Measurements from ENCODE around the gene UBN2. TPM values are rescaled to one million over a fixed set of nuclear protein-coding genes. Genes with fewer than 3 reads are reported as not detected.

The UBN2 gene
- total and polyA plus RNA-seq, 10 of the 15 experiments (the other 5 are each of a cell fraction or from before 2014, with no cell fraction given) = 0.27 to 8.5 (median 2.5) TPM

GRCh38 chr7:139339698-139340036, 108.6 kb downstream of the UBN2 start (continued):
- peak; percentile 23 for TF ChIP-seq SKIL (IDR thresholded peaks at IDR 0.05; ENCODE audit: low read depth, poor library complexity, severe bottlenecking)

GRCh38 chr7:139340037-139340807, 109.2 kb downstream of the UBN2 start:
- peak overlapping the region; percentile 59 for H2AFZ ChIP-seq (ENCODE audit: control insufficient read depth, low read depth, low read length)
- ChIA-PET SMC1A (ENCODE audit: uncharacterized antibody, unreplicated experiment) (interaction anchor here (0.6 to 2.2 kb wide), 3 partner anchors 11 to 132 kb away, joined by 3 to 9 read pairs (median 7); partner anchors contain the start of gene LUC7L2), POLR2A (interaction anchor here (0.6 to 1.2 kb wide), 6 partner anchors 19 to 246 kb away, joined by 3 to 5 read pairs (median 4); partner anchors contain the start of gene LUC7L2), CTCF (interaction anchor here (0.6 to 1.6 kb wide), 8 partner anchors 9 to 454 kb away, joined by 3 to 7 read pairs (median 3); partner anchors contain the start of gene LUC7L2), RAD21 (ENCODE audit: unreplicated experiment) (no interaction called here)
- no TSS peak for BruUV-seq (replicated peaks)
- no peaks in the 10 kb centered on the region for H4K20me1 ChIP-seq (ENCODE audit: control insufficient read depth, insufficient read depth)
- peak overlapping the region; percentile 65 for H3K4me2 ChIP-seq (ENCODE audit: control insufficient read depth, insufficient read depth)
- no peaks in the 10 kb centered on the region for H3K27me3 ChIP-seq (replicated peaks in 1 of 2; ENCODE audit: control insufficient read depth in 2 of 2, insufficient read depth in 2 of 2, low read length in 1 of 2)
- peak; percentile 100 for DNase-seq (ENCODE audit: low read depth, low spot score)
- H3K4me3 ChIP-seq = peak overlapping the region; percentile 84
- ATAC-seq = peak; percentile 85
- H3K9ac ChIP-seq (ENCODE audit: control insufficient read depth, insufficient read depth, low read length) = peak overlapping the region; percentile 98
- no peaks in the 10 kb centered on the region for H3K4me1 ChIP-seq (ENCODE audit: control insufficient read depth, insufficient read depth, low read length)
- peaks cover 18% of the 10 kb centered on the region for H3K79me2 ChIP-seq (ENCODE audit: control insufficient read depth, insufficient read depth, low read length)
- in situ Hi-C loops (cut with MboI) (no loop called here), intact Hi-C loops (cut with micrococcal nuclease; ENCODE audit: unreplicated experiment) (loop anchor here (1.0 kb wide), 2 partner anchors 19 to 231 kb away; partner anchors contain the start of genes LUC7L2 and ZC3HAV1)
- peak overlapping the region; percentile 97 for H3K27ac ChIP-seq (ENCODE audit: control insufficient read depth, insufficient read depth)
- H3K36me3 ChIP-seq (ENCODE audit: control insufficient read depth in 2 of 2, insufficient read depth in 2 of 2, low read length in 1 of 2) = no peaks in the 10 kb centered on the region
- WGBS (ENCODE audit: insufficient coverage, insufficient replicate concordance, low lambda C conversion rate, missing lambda C conversion rate) = 2% methylated on average over 66 of the region's 66 CpGs
- peak; percentile 89 for FAIRE-seq
- peaks cover 5% of the 10 kb centered on the region for H3K9me3 ChIP-seq (replicated peaks; ENCODE audit: control insufficient read depth, insufficient read depth, low read length)
- TF ChIP-seq SMAD1 (IDR thresholded peaks at IDR 0.05; ENCODE audit: low read depth, partially characterized antibody) (peak; percentile 15), MEF2A (IDR thresholded peaks at IDR 0.05; ENCODE audit: insufficient read depth, low read depth, low read length) (no peak), E2F4 (IDR thresholded peaks at IDR 0.05; ENCODE audit: low read depth, low read length) (no peak), SUZ12 (IDR thresholded peaks at IDR 0.05; ENCODE audit: unreplicated experiment) (no peak), USF2 (IDR thresholded peaks at IDR 0.05; ENCODE audit: borderline replicate concordance, low read depth, low read length) (peak; percentile 97), TAF1 (IDR thresholded peaks at IDR 0.05; ENCODE audit: borderline replicate concordance, low read depth, low read length) (peak; percentile 49), MTA2 (IDR thresholded peaks at IDR 0.05; ENCODE audit: low read depth) (peak; percentile 42; the same call in 1 of the 2 replicates), CEBPB (IDR thresholded peaks at IDR 0.05; ENCODE audit: borderline replicate concordance in 1 of 2, low read depth in 2 of 2, low read length in 2 of 2) (no peak; a peak in 1 of 4 replicates), CBX3 (IDR thresholded peaks at IDR 0.05; ENCODE audit: borderline replicate concordance, low read depth) (no peak), EP300 (IDR thresholded peaks at IDR 0.05; ENCODE audit: borderline replicate concordance in 1 of 2, control insufficient read depth in 1 of 2, low read depth in 2 of 2, low read length in 2 of 2) (peak; percentile 8 to 76; a peak in 3 of 4 replicates), ZNF274 (IDR thresholded peaks at IDR 0.05; ENCODE audit: insufficient read depth, insufficient read length) (no peak), JUND (IDR thresholded peaks at IDR 0.05; ENCODE audit: low read depth, low read length) (0 out of 2 replicates have a peak, but pooled peaks have one; percentile 12), TBL1XR1 (IDR thresholded peaks at IDR 0.05; ENCODE audit: low read depth, low read length) (peak; percentile 86; the same call in 1 of the 2 replicates), MYB (IDR thresholded peaks at IDR 0.05; ENCODE audit: borderline replicate concordance, low read depth, low read length) (no peak), ZNF24 (IDR thresholded peaks at IDR 0.05) (peak; percentile 100), PML (IDR thresholded peaks at IDR 0.05; ENCODE audit: low read length) (peak; percentile 73; the same call in 1 of the 2 replicates)
